CD4-positive, alpha-beta T cell treated with Interleukin-6 for 4 hours (primary cell): Measurements from ENCODE around the gene AGPAT3.
"Not testable (repeated sequence)": the region's sequence is repeated elsewhere in the genome, so short reads cannot be mapped to it uniquely, and the experiment has no call there.

Source experiments
- DNase-seq: peaks from one replicate; pipeline ENCODE4 v3.0.0-alpha.2; 2020; ENCODE audit warnings: mixed read lengths

Gene AGPAT3

GRCh38 chr21:43864962-43865539, at the start of gene AGPAT3:
Gene AGPAT3, plus strand, starts transcription at chr21:43865223. Its CDS starts 94,459 bp downstream, at chr21:43959682.
- peak; percentile 61 for DNase-seq

DNA sequence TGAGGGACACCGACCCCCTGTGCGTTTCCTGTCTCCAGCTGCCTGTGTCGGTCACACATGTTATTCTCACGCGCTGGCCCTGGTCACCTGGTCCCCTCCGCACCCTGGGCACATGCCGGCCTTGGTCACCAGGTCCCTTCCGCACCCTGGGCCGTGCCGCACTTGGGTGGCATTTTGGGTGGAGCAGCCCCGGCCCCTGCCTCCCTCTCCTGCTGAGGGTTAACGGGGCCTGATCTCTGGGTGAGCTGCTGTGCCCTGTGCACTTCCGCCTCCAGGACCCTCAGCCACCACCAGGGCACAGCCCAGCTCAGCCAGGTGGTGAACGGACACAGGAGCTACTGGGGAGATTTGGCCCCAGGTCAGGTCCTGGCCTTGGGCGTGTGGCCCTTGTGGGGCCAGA, 49.0 kb upstream of the AGPAT3 start:
- DNase-seq = no peak

GRCh38 chr21:43816611-43817071, 48.4 kb upstream of the AGPAT3 start:
- no peak for DNase-seq

DNA sequence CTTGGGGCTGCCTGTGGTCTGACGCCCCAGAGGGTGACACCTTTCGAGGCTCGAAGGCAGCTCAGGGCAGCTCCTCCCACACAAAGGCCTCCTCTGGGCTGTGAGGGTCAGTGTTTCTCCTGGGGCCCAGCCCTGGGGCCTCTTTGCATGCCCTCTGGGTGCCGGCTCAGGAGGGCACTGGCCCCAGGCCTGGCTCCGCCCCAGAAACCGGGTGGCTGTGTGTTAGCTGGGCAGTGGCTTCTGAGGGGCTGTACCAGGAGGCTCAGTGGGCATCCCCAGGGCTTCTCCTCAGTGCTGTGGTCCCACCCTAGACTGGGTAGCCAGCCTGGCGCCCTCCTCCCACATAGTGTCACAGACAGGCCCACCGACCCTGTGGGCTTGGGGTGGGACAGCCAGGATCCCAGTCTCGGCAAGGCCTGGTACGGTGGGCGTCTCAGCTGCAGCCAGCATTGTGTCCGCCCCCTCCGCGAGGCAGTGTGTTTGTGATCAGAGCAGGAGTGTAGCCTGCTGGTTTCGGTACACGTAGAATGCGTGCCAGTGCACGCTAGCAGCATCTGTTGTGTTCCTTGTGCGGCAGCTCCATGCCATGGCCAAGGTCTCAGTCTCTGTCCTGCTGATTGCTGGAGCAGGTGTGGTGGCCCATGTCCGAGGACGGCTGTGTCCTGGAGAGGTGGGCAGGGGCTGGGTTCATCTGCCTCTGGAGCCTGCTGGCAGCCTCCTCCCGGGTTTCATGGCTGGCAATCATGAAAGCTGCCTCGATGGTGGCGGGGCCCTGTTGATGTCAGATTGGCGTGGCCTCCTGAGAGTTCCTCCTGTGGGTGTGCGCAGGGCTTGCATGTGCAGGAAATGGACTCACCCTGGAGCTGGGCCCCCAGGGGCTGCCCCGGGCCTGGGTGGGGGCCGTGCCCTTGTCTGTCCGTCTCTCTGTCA, 47.6 kb upstream of the AGPAT3 start:
- no peak for DNase-seq

- DNase-seq = no peak
These were observed 46.3 kb upstream of the AGPAT3 start for GRCh38 chr21:43818685-43819084.

- DNase-seq = no peak
These were observed 45.3 kb upstream of the AGPAT3 start for GRCh38 chr21:43819511-43820405.

GRCh38 chr21:43820466-43820865, 44.6 kb upstream of the AGPAT3 start:
- no peak for DNase-seq

- DNase-seq = not testable (repeated sequence)
These were observed 42.9 kb upstream of the AGPAT3 start for GRCh38 chr21:43822166-43822565.

DNA sequence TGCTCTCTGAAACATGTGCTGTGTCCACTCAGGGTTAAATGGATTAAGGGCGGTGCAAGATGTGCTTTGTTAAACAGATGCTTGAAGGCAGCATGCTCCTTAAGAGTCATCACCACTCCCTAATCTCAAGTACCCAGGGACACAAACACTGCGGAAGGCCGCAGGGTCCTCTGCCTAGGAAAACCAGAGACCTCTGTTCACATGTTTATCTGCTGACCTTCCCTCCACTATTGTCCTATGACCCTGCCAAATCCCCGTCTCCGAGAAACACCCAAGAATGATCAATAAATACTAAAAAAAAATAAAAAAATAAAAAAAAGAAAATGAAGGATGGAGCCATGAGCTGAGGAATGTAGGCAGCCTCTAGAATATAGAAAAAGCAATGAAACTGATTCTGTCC, 42.3 kb upstream of the AGPAT3 start:
- not testable (repeated sequence) for DNase-seq

- DNase-seq = no peak
These were observed 40.4 kb upstream of the AGPAT3 start for GRCh38 chr21:43824333-43825241.

GRCh38 chr21:43825242-43825935, 39.6 kb upstream of the AGPAT3 start:
- DNase-seq = no peak

DNA sequence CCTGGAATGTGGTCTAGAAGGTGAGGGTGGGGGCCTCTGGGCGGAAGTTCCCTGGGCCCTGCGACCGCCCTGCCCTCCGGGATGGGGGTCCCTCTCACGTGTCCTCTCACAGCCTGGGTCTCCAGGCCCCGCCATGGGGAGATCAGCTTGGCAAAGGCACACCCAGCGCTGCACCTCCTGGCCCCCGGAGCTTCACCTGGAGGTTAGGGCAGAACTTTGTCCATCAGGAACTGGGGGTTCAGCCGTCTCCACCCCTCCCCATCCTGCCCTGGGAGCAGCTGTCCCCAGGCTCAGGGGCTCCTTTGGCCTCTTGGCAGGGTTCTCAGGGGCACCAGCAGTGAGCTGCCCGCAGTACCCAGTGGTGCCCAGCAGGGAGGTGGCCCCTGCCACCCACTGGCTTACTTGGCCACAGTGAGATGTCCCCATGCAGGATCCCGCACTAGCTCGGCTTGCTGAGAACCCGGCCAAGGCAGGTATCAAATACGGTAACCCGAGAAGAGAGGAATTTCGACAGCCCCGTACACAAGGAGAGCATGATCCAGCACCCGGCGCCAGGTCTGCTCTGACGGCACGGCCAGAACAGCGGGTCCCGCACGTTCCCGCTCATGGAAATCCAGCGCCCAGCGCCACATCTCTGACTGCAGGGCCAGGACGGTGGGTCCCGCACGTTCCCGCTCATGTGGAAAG, 38.9 kb upstream of the AGPAT3 start:
- no peak for DNase-seq

DNA sequence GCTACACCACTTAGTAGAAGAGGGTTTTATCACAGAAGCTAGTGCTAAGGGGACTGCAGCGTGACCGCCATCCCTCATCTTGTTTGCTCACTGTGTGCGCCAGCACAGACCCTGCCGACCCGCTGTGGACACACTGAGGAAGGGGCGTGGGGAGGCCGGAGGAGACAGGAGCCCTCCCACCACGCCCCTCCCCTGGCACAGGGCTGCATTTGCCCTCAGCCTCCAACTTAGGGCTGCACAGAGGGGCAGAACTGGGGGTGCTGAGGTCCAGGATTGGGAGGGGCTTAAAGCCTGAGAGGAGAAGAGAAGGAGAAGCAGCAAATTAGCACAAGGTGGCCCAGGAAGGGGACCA, 38.4 kb upstream of the AGPAT3 start:
- DNase-seq = no peak

GRCh38 chr21:43827015-43827611, 37.9 kb upstream of the AGPAT3 start:
- no peak for DNase-seq

DNA sequence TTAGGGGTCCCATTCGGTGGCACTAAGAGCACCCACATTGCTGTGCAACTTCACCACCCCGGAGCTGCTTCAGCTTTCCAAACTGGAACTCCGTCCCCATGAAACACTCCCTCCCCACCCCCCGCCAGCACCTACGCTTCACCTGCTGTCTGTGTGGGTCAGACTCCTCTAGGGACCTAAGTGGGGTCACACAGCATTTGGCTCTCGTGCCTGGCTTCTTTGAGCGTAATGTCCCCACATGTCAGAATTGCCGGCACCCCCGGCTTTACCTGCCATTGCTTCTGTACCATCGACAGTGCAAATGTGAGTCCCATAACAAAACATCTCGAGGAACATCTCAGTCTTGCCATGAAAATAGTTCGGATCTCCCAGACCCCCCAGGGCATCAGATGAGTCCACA, 35.9 kb upstream of the AGPAT3 start:
- DNase-seq = no peak

GRCh38 chr21:43829575-43830119, 35.4 kb upstream of the AGPAT3 start:
- no peak for DNase-seq

- DNase-seq = no peak
These were observed 32.9 kb upstream of the AGPAT3 start for GRCh38 chr21:43832158-43832550.

DNA sequence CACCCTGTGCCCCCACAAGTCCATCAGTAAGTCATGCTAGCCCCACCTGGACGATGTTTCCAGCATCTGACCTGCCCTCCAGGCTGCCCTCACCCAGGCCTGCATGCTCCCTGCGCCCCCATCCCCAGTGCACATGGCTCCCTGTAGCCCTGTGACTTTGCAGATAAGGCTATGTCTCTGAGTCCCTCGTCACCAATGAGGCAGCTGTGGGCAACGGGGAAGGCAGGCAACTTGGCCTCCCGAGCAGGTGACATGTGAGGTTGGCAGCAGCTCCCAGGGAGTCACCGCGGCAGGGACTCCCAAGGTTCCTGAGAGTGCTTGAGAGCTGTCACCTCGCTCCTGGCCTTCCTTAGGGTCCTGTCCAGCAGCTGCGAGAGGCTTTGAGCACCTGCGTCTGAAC, 32.4 kb upstream of the AGPAT3 start:
- no peak for DNase-seq

- DNase-seq = no peak
These were observed 30.7 kb upstream of the AGPAT3 start for GRCh38 chr21:43834146-43834905.
